GM23338 (cell line): ENCODE results near the gene PALLD. TPM values are rescaled to one million over a fixed set of nuclear protein-coding genes. Genes with fewer than 3 reads are reported as not detected.

ENCODE experiments used
- ATAC-seq: fragments of 200-7000 bp; cut with Tn5 transposase; 3 replicates; pipeline ENCODE4 v1.9.1; 2020
- DNase-seq: peaks from one replicate; pipeline ENCODE4 v3.0.0-alpha.2; 2015; ENCODE audit warnings: low spot score
- H2AFZ ChIP-seq: fragments of 200-600 bp; sonication (generic); 2 replicates; pipeline ENCODE4 v1.8.0; 2016; ENCODE audit warnings: antibody characterized with exemption, mild to moderate bottlenecking, moderate library complexity
- H3F3A ChIP-seq: fragments of 200-600 bp; sonication (generic); replicated peaks from 2 replicates; pipeline ENCODE4 v1.8.0; 2017; ENCODE audit warnings: antibody characterized with exemption, mixed run types, low read depth
- H3K27ac ChIP-seq: fragments of 200-600 bp; sonication (generic); 2 replicates; pipeline ENCODE4 v1.6.1; 2016; ENCODE audit warnings: low read depth
- H3K27me3 ChIP-seq: fragments of 200-600 bp; sonication (generic); 2 replicates; pipeline ENCODE4 v1.8.0; 2016; ENCODE audit warnings: mild to moderate bottlenecking, mixed run types, moderate library complexity; ENCODE audit not compliant: insufficient read depth
- H3K36me3 ChIP-seq: fragments of 200-600 bp; sonication (generic); 2 replicates; pipeline ENCODE4 v1.8.0; 2016; ENCODE audit warnings: mild to moderate bottlenecking; ENCODE audit not compliant: insufficient read depth
- H3K4me1 ChIP-seq: fragments of 200-600 bp; sonication (generic); 2 replicates; pipeline ENCODE4 v1.8.0; 2016; ENCODE audit warnings: mild to moderate bottlenecking, moderate library complexity; ENCODE audit not compliant: insufficient read depth
- H3K4me2 ChIP-seq: fragments of 200-600 bp; sonication (generic); 2 replicates; pipeline ENCODE4 v1.7.1; 2017; ENCODE audit warnings: mixed run types
- H3K4me3 ChIP-seq: fragments of 200-600 bp; sonication (generic); 2 replicates; pipeline ENCODE4 v1.6.1; 2016; ENCODE audit warnings: mixed run types
- H3K79me2 ChIP-seq: fragments of 200-600 bp; sonication (generic); replicated peaks from 2 replicates; pipeline ENCODE4 v1.8.0; 2017; ENCODE audit warnings: mild to moderate bottlenecking; ENCODE audit not compliant: insufficient read depth
- H3K9me2 ChIP-seq: fragments of 200-600 bp; sonication (generic); 2 replicates; pipeline ENCODE4 v1.8.0; 2017; ENCODE audit not compliant: insufficient read depth
- H4K20me1 ChIP-seq: fragments of 200-600 bp; sonication (generic); replicated peaks from 2 replicates; pipeline ENCODE4 v1.8.0; 2017; ENCODE audit warnings: mild to moderate bottlenecking; ENCODE audit not compliant: insufficient read depth
- H3K27ac Mint-ChIP-seq: 2 replicates; pipeline ENCODE4 v1.8.0; 2020; ENCODE audit warnings: inconsistent platforms, mild to moderate bottlenecking, moderate library complexity, mixed read lengths
- H3K27me3 Mint-ChIP-seq: 3 replicates; pipeline ENCODE4 v1.8.0; 2022; ENCODE audit warnings: low read depth, mild to moderate bottlenecking, moderate library complexity, mixed read lengths, inconsistent platforms; ENCODE audit not compliant: insufficient read depth, poor library complexity
- H3K36me3 Mint-ChIP-seq: 3 replicates; pipeline ENCODE4 v1.8.0; 2021; ENCODE audit warnings: low read depth, mild to moderate bottlenecking, inconsistent platforms, moderate library complexity, mixed read lengths
- H3K4me1 Mint-ChIP-seq: 3 replicates; pipeline ENCODE4 v1.8.0; 2020; ENCODE audit warnings: mild to moderate bottlenecking, inconsistent platforms, mixed read lengths
- H3K4me3 Mint-ChIP-seq: 3 replicates; pipeline ENCODE4 v1.8.0; 2021; ENCODE audit warnings: moderate library complexity, mild to moderate bottlenecking, inconsistent platforms, mixed read lengths
- H3K9me3 Mint-ChIP-seq: 3 replicates; pipeline ENCODE4 v1.8.0; 2020; ENCODE audit warnings: moderate library complexity, mild to moderate bottlenecking, inconsistent platforms, mixed read lengths
- CREB1 ChIP-seq: fragments of 250-450 bp; sonication (Bioruptor Pico); IDR thresholded peaks from 2 replicates; pipeline ENCODE4 v1.5.0; 2020; ENCODE audit warnings: low read depth, mild to moderate bottlenecking, moderate library complexity
- EZH2 ChIP-seq: fragments of 200-600 bp; sonication (generic); IDR thresholded peaks from one replicate; pipeline ENCODE4 v1.8.0; 2017; ENCODE audit warnings: antibody characterized with exemption, mild to moderate bottlenecking, low read depth; ENCODE audit not compliant: unreplicated experiment
- EZH2phosphoT487 ChIP-seq: fragments of 200-600 bp; sonication (generic); IDR thresholded peaks from one replicate; pipeline ENCODE4 v1.8.1; 2018; ENCODE audit warnings: antibody characterized with exemption; ENCODE audit not compliant: unreplicated experiment
- NANOG ChIP-seq: IDR thresholded peaks from 2 replicates; pipeline ENCODE4 v1.6.1; 2016; ENCODE audit warnings: antibody characterized with exemption, borderline replicate concordance
- POLR2AphosphoS5 ChIP-seq: IDR thresholded peaks from 2 replicates; pipeline ENCODE4 v1.6.1; 2016; ENCODE audit warnings: antibody characterized with exemption, low read depth
- REST ChIP-seq: IDR thresholded peaks from one replicate; pipeline ENCODE4 v1.6.1; 2018; ENCODE audit warnings: antibody characterized with exemption; ENCODE audit not compliant: unreplicated experiment
- STAT1 ChIP-seq: IDR thresholded peaks from one replicate; pipeline ENCODE4 v1.6.1; 2016; ENCODE audit warnings: antibody characterized with exemption; ENCODE audit not compliant: unreplicated experiment
- ZNF331 ChIP-seq: fragments of 250-450 bp; sonication (Bioruptor Pico); IDR thresholded peaks from 2 replicates; pipeline ENCODE4 v1.5.0; 2020; ENCODE audit warnings: low read depth, mild to moderate bottlenecking, moderate library complexity
- polyA plus RNA-seq: library from polyadenylated mRNA; unstranded; fragments of >200 nt; fragmentation: Nextera tagmentation; extraction: Ambion mirVana; gene quantifications from 2 replicates; pipeline ENCODE4 v1.2.1, GENCODE V29; 2016
- total RNA-seq: library from RNA; depleted of rRNA; stranded (reverse); fragments of >200 nt; shearing (Covaris generic); gene quantifications from 2 replicates; pipeline ENCODE4 v1.2.3, GENCODE V29; 2014
- TF ChIP-seq, protein P1 (sequence below), 2 experiments: fragments of 200-600 bp in 1 of 2; sonication (generic) in 1 of 2; conservative IDR thresholded peaks; 2 replicates each; pipeline versions ENCODE4 v1.5.1 to v1.6.1; 2016 to 2017; ENCODE audit warnings: antibody characterized with exemption in 2 of 2, low read depth in 2 of 2, mild to moderate bottlenecking in 2 of 2, moderate library complexity in 1 of 2
- TF ChIP-seq, protein P2 (sequence below): IDR thresholded peaks from 2 replicates; pipeline ENCODE4 v1.6.1; 2016; ENCODE audit warnings: antibody characterized with exemption

PALLD gene
- total and polyA plus RNA-seq, 2 experiments from 2014 or later: 13.1 to 30.2 TPM

- no peaks in the 10 kb centered on the region for H3K79me2 ChIP-seq
- H4K20me1 ChIP-seq: no peaks in the 10 kb centered on the region
- H3K4me2 ChIP-seq: no peak overlapping the region
- H3K36me3 Mint-ChIP-seq: peaks cover 11% of the 10 kb centered on the region; the same call in 2 of the 3 replicates
- no peak overlapping the region for H3K27ac ChIP-seq
- H3K27me3 Mint-ChIP-seq: peaks cover 16% of the 10 kb centered on the region
- H3K36me3 ChIP-seq: no peaks in the 10 kb centered on the region
- no peak overlapping the region for H3K4me3 Mint-ChIP-seq
- TF ChIP-seq NANOG (no peak), STAT1 (no peak), POLR2AphosphoS5 (no peak), REST (no peak), EZH2phosphoT487 (no peak), CREB1 (no peak), EZH2 (no peak), ZNF331 (CRISPR knock-in tag) (no peak)
- TF ChIP-seq, protein P1, sequence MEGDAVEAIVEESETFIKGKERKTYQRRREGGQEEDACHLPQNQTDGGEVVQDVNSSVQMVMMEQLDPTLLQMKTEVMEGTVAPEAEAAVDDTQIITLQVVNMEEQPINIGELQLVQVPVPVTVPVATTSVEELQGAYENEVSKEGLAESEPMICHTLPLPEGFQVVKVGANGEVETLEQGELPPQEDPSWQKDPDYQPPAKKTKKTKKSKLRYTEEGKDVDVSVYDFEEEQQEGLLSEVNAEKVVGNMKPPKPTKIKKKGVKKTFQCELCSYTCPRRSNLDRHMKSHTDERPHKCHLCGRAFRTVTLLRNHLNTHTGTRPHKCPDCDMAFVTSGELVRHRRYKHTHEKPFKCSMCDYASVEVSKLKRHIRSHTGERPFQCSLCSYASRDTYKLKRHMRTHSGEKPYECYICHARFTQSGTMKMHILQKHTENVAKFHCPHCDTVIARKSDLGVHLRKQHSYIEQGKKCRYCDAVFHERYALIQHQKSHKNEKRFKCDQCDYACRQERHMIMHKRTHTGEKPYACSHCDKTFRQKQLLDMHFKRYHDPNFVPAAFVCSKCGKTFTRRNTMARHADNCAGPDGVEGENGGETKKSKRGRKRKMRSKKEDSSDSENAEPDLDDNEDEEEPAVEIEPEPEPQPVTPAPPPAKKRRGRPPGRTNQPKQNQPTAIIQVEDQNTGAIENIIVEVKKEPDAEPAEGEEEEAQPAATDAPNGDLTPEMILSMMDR (conservative IDR thresholded peaks at IDR 0.05; ENCODE audit: low read depth in 2 of 2): no peak
- TF ChIP-seq, protein P2, sequence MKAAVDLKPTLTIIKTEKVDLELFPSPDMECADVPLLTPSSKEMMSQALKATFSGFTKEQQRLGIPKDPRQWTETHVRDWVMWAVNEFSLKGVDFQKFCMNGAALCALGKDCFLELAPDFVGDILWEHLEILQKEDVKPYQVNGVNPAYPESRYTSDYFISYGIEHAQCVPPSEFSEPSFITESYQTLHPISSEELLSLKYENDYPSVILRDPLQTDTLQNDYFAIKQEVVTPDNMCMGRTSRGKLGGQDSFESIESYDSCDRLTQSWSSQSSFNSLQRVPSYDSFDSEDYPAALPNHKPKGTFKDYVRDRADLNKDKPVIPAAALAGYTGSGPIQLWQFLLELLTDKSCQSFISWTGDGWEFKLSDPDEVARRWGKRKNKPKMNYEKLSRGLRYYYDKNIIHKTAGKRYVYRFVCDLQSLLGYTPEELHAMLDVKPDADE: no peak
- DNase-seq (no peak), ATAC-seq (no peak)
- H3F3A ChIP-seq: no peaks in the 10 kb centered on the region
- H3K27me3 ChIP-seq: no peaks in the 10 kb centered on the region
- peaks cover 3% of the 10 kb centered on the region; the same call in 1 of the 2 replicates for H3K9me2 ChIP-seq
- H3K27ac Mint-ChIP-seq: no peak overlapping the region
- peaks cover 26% of the 10 kb centered on the region for H3K4me1 ChIP-seq
- H2AFZ ChIP-seq: no peak overlapping the region
- peaks cover 37% of the 10 kb centered on the region for H3K4me1 Mint-ChIP-seq
- H3K9me3 Mint-ChIP-seq: no peaks in the 10 kb centered on the region
- H3K4me3 ChIP-seq: no peak overlapping the region
Measured at GRCh38 chr4:168852387-168852786, 355.5 kb downstream of the PALLD start.
